HG02571 (cell line): ENCODE results near the gene DECR2.
A peak's percentile ranks its signal among the peaks of the same experiment; 100 is the strongest.

Experiments
- ATAC-seq: cut with Tn5 transposase; IDR thresholded peaks from one replicate; pipeline ENCODE4 v1.9.1; 2021; ENCODE audit warnings: mild to moderate bottlenecking, moderate library complexity; ENCODE audit not compliant: unreplicated experiment

The DECR2 gene

GRCh38 chr16:364595-365491, 36.8 kb upstream of the DECR2 start:
- ATAC-seq = no peak

- ATAC-seq = no peak
These were observed 35.2 kb upstream of the DECR2 start for GRCh38 chr16:366476-366875.

- no peak for ATAC-seq
These were observed 34.3 kb upstream of the DECR2 start for GRCh38 chr16:367333-367903.

- no peak for ATAC-seq
These were observed 33.1 kb upstream of the DECR2 start for GRCh38 chr16:368388-369158.

GRCh38 chr16:369275-369865, 32.3 kb upstream of the DECR2 start:
- no peak for ATAC-seq

- ATAC-seq = no peak
These were observed 31.7 kb upstream of the DECR2 start for GRCh38 chr16:369866-370436.

GRCh38 chr16:370443-370842, 31.2 kb upstream of the DECR2 start, which contains the start of gene MRPL28:
Gene MRPL28 (minus strand): TSS chr16:370538. CDS start chr16:370218, 320 bp downstream.
- ATAC-seq = peak; percentile 79

GRCh38 chr16:370979-371514, 30.6 kb upstream of the DECR2 start:
- no peak for ATAC-seq

GRCh38 chr16:371515-372301, 30.0 kb upstream of the DECR2 start:
- ATAC-seq = no peak

GRCh38 chr16:372302-372983, 29.2 kb upstream of the DECR2 start:
- ATAC-seq = no peak

GRCh38 chr16:373020-373598, 28.6 kb upstream of the DECR2 start:
- ATAC-seq = no peak

GRCh38 chr16:373848-374615, 27.7 kb upstream of the DECR2 start:
- ATAC-seq = no peak

- ATAC-seq = no peak
These were observed 27.1 kb upstream of the DECR2 start for GRCh38 chr16:374616-374926.

GRCh38 chr16:375212-375611, 26.5 kb upstream of the DECR2 start:
- no peak for ATAC-seq

- no peak for ATAC-seq
These were observed 25.5 kb upstream of the DECR2 start for GRCh38 chr16:375927-376816.

- no peak for ATAC-seq
These were observed 24.8 kb upstream of the DECR2 start for GRCh38 chr16:376817-377418.

- no peak for ATAC-seq
These were observed 24.2 kb upstream of the DECR2 start for GRCh38 chr16:377419-377951.
